NCI-H2196 (cell line): ENCODE data around the gene SOX9.

ENCODE experiments used
- DNase-seq: peaks from one replicate; lab custom pipeline; 2025; ENCODE audit not compliant: unreplicated experiment; lab: John Stamatoyannopoulos, UW

Gene SOX9

GRCh38 chr17:72158895-72159885, 38.4 kb downstream of the SOX9 start:
- peak; percentile 60 for DNase-seq

DNA sequence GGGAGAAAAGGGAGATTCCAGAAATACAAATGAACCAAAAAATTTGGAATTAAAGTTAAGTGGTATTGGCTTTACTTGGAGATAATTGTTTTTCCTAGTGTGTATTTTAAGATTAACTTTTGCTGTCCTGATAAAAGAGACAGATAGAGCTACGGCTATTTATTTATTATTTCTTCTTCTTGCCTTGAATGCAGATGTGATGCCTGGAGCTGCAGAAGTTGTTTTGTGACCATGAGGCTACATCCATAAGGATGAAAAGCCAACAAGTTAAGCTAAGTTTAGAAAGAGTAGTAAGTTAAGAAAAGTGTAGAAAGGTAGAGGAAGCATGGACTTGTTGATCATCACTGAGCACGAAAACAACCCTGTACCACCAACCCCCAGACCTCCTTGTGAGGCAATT, 41.7 kb downstream of the SOX9 start:
- DNase-seq: no peak

GRCh38 chr17:72163474-72163873, 42.7 kb downstream of the SOX9 start:
- no peak for DNase-seq

- DNase-seq: no peak
These were observed 43.4 kb downstream of the SOX9 start for GRCh38 chr17:72164158-72164739.

- no peak for DNase-seq
These were observed 44.5 kb downstream of the SOX9 start for GRCh38 chr17:72165192-72165866.

- no peak for DNase-seq
These were observed 45.1 kb downstream of the SOX9 start for GRCh38 chr17:72165867-72166439.

- DNase-seq: no peak
These were observed 46.8 kb downstream of the SOX9 start for GRCh38 chr17:72167593-72167992.

DNA sequence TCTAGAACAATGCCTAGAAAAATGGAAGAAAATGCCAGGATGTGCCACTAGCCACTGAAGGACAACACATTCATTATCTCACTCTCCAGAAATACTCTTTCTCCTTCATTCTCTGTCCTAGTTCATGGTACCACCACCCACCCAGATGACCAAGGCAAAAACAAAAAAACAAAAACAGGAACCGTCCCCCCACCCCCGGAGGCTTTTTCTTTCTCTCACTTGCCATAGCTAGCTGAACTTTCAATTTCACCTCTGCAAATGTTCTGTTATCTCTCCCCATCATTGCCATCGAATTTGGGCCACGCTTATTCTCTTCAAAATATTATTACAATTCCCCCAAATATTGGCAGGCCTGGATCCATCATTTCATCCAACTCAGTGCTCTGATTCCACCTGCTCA, 49.0 kb downstream of the SOX9 start:
- DNase-seq: no peak

DNA sequence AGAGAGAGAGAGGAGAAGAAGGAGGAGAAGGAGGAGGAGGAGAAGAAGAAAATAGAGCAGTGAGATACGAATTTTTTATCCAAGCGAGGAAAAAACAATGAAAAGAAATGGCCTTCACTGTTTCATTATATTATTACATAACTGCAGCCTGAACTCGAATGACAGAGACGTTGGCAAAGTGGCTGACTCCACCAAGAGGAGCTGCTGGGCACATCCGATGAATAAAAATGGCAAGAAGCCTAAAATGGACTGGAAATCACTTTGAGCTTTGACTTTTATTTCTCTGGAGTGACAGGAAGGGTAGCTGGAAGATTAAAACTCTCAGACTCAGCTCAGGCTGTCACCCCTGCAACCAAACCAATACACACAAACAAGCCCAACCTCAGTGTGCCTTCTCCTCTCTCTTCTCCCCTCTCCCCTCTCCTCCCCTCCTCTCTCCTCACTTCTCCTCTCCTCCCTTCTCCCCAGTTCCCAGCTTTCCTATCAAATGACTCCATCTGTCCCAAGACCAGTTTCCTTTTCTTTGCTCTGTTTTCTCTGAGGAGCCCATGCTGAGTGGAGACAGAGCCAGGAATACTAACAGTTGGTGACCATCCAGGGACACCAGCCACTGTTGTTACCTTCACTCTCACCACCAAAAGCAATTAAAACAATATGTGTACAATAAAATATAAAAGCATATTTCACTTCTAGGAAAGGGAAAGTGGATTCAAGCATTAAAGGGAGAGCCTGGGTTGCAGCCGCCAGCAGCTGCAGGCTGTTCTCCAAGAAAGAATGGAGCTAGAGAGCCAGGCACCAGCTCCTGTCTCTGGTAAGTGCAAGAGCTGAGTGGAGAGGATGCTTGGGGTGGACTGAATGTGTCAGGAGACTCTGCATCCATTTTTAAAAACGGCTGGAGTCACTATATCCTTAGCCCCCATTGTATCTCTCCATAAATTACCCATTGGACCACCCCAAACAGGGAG, 51.2 kb downstream of the SOX9 start:
- DNase-seq: peak; percentile 55

DNA sequence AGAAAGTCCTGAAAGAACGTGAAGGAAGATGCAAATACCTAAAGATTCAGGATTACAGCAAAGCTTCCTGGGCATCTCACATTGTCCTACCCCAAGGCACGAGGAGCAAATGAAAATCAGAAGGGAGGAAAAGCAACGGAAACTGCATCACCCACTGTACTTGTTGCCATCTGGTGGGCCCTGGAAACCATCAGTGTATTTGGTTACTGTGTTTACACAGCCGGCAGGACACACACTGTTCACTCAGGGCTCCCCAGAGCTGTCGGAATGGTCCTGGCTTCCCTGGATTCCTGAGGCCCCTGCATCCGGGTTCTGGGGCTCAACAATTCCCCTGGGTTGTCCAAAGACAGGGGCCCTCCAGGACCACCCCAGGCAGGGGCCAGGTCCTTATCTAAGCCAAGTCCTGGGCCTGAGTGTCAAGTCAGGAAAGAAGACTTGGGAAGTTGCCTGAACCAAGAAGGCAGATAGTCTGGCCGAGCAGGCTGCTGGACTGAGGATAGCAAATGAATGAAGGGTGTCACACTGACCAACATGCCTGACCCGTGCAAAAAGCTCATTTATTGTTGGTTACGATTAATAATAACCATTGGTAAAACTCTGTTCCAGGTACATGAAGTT, 52.8 kb downstream of the SOX9 start:
- peak; percentile 66 for DNase-seq

DNA sequence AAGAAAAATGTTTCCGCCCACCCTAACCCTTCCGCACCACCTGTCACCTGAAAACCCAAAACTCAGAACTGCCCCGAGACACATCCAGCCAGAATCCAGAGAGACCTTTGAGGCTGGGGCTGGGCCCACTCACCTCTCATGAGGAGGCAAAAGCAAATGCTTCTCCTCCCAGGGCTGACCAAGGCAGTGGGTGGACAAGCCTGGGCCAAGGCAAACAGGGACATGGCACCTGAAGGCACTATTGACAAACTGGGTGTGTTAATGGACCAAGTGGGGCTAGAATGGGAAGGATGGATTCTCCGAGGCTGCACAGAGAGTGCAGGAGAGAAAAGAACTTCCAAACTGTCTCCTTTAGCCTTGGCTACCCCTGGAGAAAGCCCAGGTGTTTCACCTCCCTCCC, 54.4 kb downstream of the SOX9 start:
- DNase-seq: no peak
